Spleen (tissue), 7 donors: ENCODE results near the gene SUCLG1.

Experiments used
- CTCF ChIP-seq, 11 experiments: fragments of 200-600 bp in 7 of 11; fragments of 450-650 bp in 4 of 11; sonication (generic) in 4 of 11; IDR thresholded peaks in 8 of 11; conservative IDR thresholded peaks in 3 of 11; 1 replicate in 7 of 11; 2 replicates in 4 of 11; pipeline versions ENCODE4 v1.4.0 to v1.8.0; 2016 to 2021; ENCODE audit warnings: antibody characterized with exemption in 11 of 11, inconsistent platforms in 4 of 11, mild to moderate bottlenecking in 1 of 11
- POLR2A ChIP-seq, 3 donors: fragments of 450-650 bp; IDR thresholded peaks; one replicate each; pipeline ENCODE4 v1.5.1; 2017; ENCODE audit warnings: antibody characterized with exemption in 3 of 3, mild to moderate bottlenecking in 1 of 3
- donor health status: DM: no; HTN: no; CAD: no; lungs with moderate emphysema.
- donor health status: DM: no; HTN: no; CAD: no.
- donor health status: DM: no; HTN: no; CAD: no.

GRCh38 chr2:84441505-84441904 lies 17.6 kb downstream of the SUCLG1 start:
- no peak for TF ChIP-seq CTCF (IDR thresholded peaks at IDR 0.05 in 8 of 11, conservative IDR thresholded peaks at IDR 0.05 in 3 of 11)
- TF ChIP-seq POLR2A (IDR thresholded peaks at IDR 0.05), result no peak
